HL-60 (cell line): Measurements from ENCODE around the gene TP53I11.

Experiments
- DNase-seq, 2 experiments: peaks; one replicate each; pipeline ENCODE4 v3.0.0-alpha.2; 2010 to 2020; ENCODE audit warnings: low read depth in 1 of 2, low spot score in 1 of 2
- H3K27ac ChIP-seq: fragments of 250-450 bp; sonication (Bioruptor Pico); replicated peaks from 2 replicates; pipeline ENCODE4 v1.5.1; 2020; ENCODE audit warnings: mild to moderate bottlenecking, moderate library complexity
- H3K27me3 ChIP-seq: fragments of 250-450 bp; sonication (Bioruptor Pico); 2 replicates; pipeline ENCODE4 v1.5.1; 2021; ENCODE audit warnings: mild to moderate bottlenecking, moderate library complexity; ENCODE audit not compliant: insufficient read depth, poor library complexity, severe bottlenecking
- H3K4me3 ChIP-seq: replicated peaks from 2 replicates; pipeline ENCODE4 v1.5.1; 2011; ENCODE audit warnings: mild to moderate bottlenecking, control low read depth, low read length; ENCODE audit not compliant: insufficient read depth
- CTCF ChIP-seq: IDR thresholded peaks from one replicate; pipeline ENCODE4 v1.5.1; 2011; ENCODE audit warnings: low read length, control low read depth, inconsistent platforms; ENCODE audit not compliant: insufficient read depth
- GABPA ChIP-seq: IDR thresholded peaks from 2 replicates; pipeline ENCODE4 v1.6.1; 2012; ENCODE audit warnings: low read depth
- POLR2AphosphoS5 ChIP-seq: IDR thresholded peaks from 2 replicates; pipeline ENCODE4 v1.6.1; 2012; ENCODE audit warnings: low read depth
- REST ChIP-seq: IDR thresholded peaks from 2 replicates; pipeline ENCODE4 v1.6.1; 2012; ENCODE audit warnings: low read depth; ENCODE audit not compliant: insufficient replicate concordance
- SPI1 ChIP-seq: IDR thresholded peaks from 2 replicates; pipeline ENCODE4 v1.6.1; 2012; ENCODE audit warnings: low read depth, mild to moderate bottlenecking, borderline replicate concordance

TP53I11 gene

GRCh38 chr11:44944181-44944852 is 6.4 kb downstream of the TP53I11 start:
- Histone ChIP-seq H3K4me3 (no peak overlapping the region), H3K27ac (no peak overlapping the region), H3K27me3 (peaks cover 4% of the 10 kb centered on the region)
- TF ChIP-seq GABPA (no peak), REST (no peak), POLR2AphosphoS5 (no peak), CTCF (no peak), SPI1 (no peak)
- DNase-seq = no peak

GRCh38 chr11:44943696-44944095 is 7.0 kb downstream of the TP53I11 start:
- no peak for TF ChIP-seq SPI1
- no peak for TF ChIP-seq REST
- no peak for TF ChIP-seq GABPA
- no peak for TF ChIP-seq CTCF
- TF ChIP-seq POLR2AphosphoS5 = no peak
- H3K4me3 ChIP-seq = no peak overlapping the region
- H3K27ac ChIP-seq = no peak overlapping the region
- peaks cover 2% of the 10 kb centered on the region for H3K27me3 ChIP-seq
- DNase-seq = no peak

- peak overlapping the region; percentile 36; the same call in 1 of the 2 replicates for H3K27ac ChIP-seq
- no peak overlapping the region for H3K4me3 ChIP-seq
- TF ChIP-seq GABPA (no peak), CTCF (no peak), POLR2AphosphoS5 (peak; percentile 36; the same call in 1 of the 2 replicates), SPI1 (peak; percentile 91), REST (no peak)
- H3K27me3 ChIP-seq = no peaks in the 10 kb centered on the region
- DNase-seq = peak; percentile 71 to 80
These were observed 7.6 kb downstream of the TP53I11 start for GRCh38 chr11:44943118-44943517.
